SK-N-SH (cell line): Measurements from ENCODE around the gene SP1. TPM values are rescaled to one million over a fixed set of nuclear protein-coding genes. Genes with fewer than 3 reads are reported as not detected.
"Not testable (repeated sequence)": the region's sequence is repeated elsewhere in the genome, so short reads cannot be mapped to it uniquely, and the experiment has no call there.

Experiments used
- CTCF ChIA-PET: fragments of 300-600, 350-600 bp; formaldehyde crosslinking; extraction: SDS; loops from one replicate; lab custom pipeline; 2021; lab: Yijun Ruan, JAX
- POLR2A ChIA-PET: fragments of 350-600 bp; sonication (Branson Sonifier 250); formaldehyde crosslinking; extraction: SDS; loops from one replicate; lab custom pipeline; 2020; ENCODE audit warnings: antibody characterized with exemption, inconsistent platforms; lab: Yijun Ruan, JAX
- DNase-seq: peaks from one replicate; pipeline ENCODE4 v3.0.0; 2012
- H2AFZ ChIP-seq: fragments of 200-600 bp; sonication (generic); 2 replicates; pipeline ENCODE4 v1.8.1; 2016; ENCODE audit warnings: antibody characterized with exemption, mild to moderate bottlenecking, low read depth
- H3F3A ChIP-seq: fragments of 200-600 bp; sonication (generic); replicated peaks from 2 replicates; pipeline ENCODE3; 2016; ENCODE audit warnings: antibody characterized with exemption, mild to moderate bottlenecking; ENCODE audit not compliant: insufficient read depth
- H3K27ac ChIP-seq, 2 experiments: fragments of 200-500 bp in 1 of 2; fragments of 200-600 bp in 1 of 2; sonication (Bioruptor generic) in 1 of 2; sonication (generic), shearing (Covaris generic) in 1 of 2; 2 replicates each; pipeline versions ENCODE4 v1.5.1 to v1.6.1; 2014 to 2016; ENCODE audit warnings: low read depth in 2 of 2, inconsistent platforms in 1 of 2, low read length in 1 of 2, mild to moderate bottlenecking in 1 of 2, mixed read lengths in 1 of 2
- H3K27me3 ChIP-seq: fragments of 200-600 bp; sonication (generic), shearing (Covaris generic); 2 replicates; pipeline ENCODE4 v1.6.1; 2016; ENCODE audit warnings: mixed run types; ENCODE audit not compliant: insufficient read depth
- H3K36me3 ChIP-seq, 2 experiments: fragments of 200-500 bp in 1 of 2; fragments of 200-600 bp in 1 of 2; sonication (Bioruptor generic) in 1 of 2; sonication (generic) in 1 of 2; replicated peaks in 1 of 2; 2 replicates each; pipeline versions ENCODE3 to v1.5.1; 2014 to 2016; ENCODE audit warnings: low read length in 1 of 2, mild to moderate bottlenecking in 1 of 2; ENCODE audit not compliant: insufficient read depth in 2 of 2, control insufficient read depth in 1 of 2
- H3K4me1 ChIP-seq, 2 experiments: fragments of 200-500 bp in 1 of 2; fragments of 200-600 bp in 1 of 2; sonication (Bioruptor generic) in 1 of 2; sonication (generic), shearing (Covaris generic) in 1 of 2; 2 replicates each; pipeline versions ENCODE4 v1.5.1 to v1.6.1; 2014 to 2016; ENCODE audit warnings: low read depth in 1 of 2, low read length in 1 of 2, mixed run types in 1 of 2; ENCODE audit not compliant: insufficient read depth in 2 of 2, control insufficient read depth in 1 of 2
- H3K4me2 ChIP-seq: fragments of 200-600 bp; sonication (generic), shearing (Covaris generic); 2 replicates; pipeline ENCODE4 v1.6.1; 2017; ENCODE audit warnings: mixed run types
- H3K4me3 ChIP-seq, 2 experiments: fragments of 200-500 bp in 1 of 2; fragments of 200-600 bp in 1 of 2; sonication (Bioruptor generic) in 1 of 2; sonication (generic), shearing (Covaris generic) in 1 of 2; 2 replicates each; pipeline versions ENCODE4 v1.5.1 to v1.8.1; 2014 to 2016; ENCODE audit warnings: low read depth in 2 of 2, inconsistent platforms in 1 of 2, low read length in 1 of 2, mild to moderate bottlenecking in 1 of 2, mixed read lengths in 1 of 2, moderate library complexity in 1 of 2
- H3K79me2 ChIP-seq: fragments of 200-600 bp; sonication (generic); 2 replicates; pipeline ENCODE4 v1.8.1; 2017; ENCODE audit warnings: mild to moderate bottlenecking; ENCODE audit not compliant: insufficient read depth
- H3K9ac ChIP-seq: fragments of 200-600 bp; sonication (generic); 2 replicates; pipeline ENCODE4 v1.6.1; 2017; ENCODE audit warnings: mixed run types
- H3K9me2 ChIP-seq: fragments of 200-600 bp; sonication (generic); 2 replicates; pipeline ENCODE4 v1.6.1; 2017; ENCODE audit warnings: mixed run types
- H3K9me3 ChIP-seq: fragments of 200-600 bp; sonication (generic); 2 replicates; pipeline ENCODE4 v1.6.1; 2017; ENCODE audit warnings: mixed run types, mild to moderate bottlenecking, moderate library complexity
- H4K20me1 ChIP-seq: fragments of 200-600 bp; sonication (generic); 2 replicates; pipeline ENCODE4 v1.6.1; 2017; ENCODE audit warnings: mild to moderate bottlenecking, mixed run types; ENCODE audit not compliant: insufficient read depth
- EZH2phosphoT487 ChIP-seq: fragments of 200-600 bp; sonication (generic); IDR thresholded peaks from 2 replicates; pipeline ENCODE4 v1.6.1; 2017; ENCODE audit warnings: low read depth, mixed run types, mild to moderate bottlenecking, antibody characterized with exemption, moderate library complexity, borderline replicate concordance
- FOXJ3 ChIP-seq: sonication (generic); formaldehyde crosslinking; IDR thresholded peaks from 2 replicates; pipeline ENCODE4 v1.5.1; 2020; ENCODE audit warnings: mild to moderate bottlenecking, missing genetic modification reagents
- GATA2 ChIP-seq: sonication (generic); formaldehyde crosslinking; IDR thresholded peaks from 2 replicates; pipeline ENCODE4 v1.5.0; 2020; ENCODE audit warnings: mild to moderate bottlenecking, missing genetic modification reagents
- JUND ChIP-seq: IDR thresholded peaks from 2 replicates; pipeline ENCODE4 v1.4.0; 2012
- MXI1 ChIP-seq: IDR thresholded peaks from 2 replicates; pipeline ENCODE4 v1.6.1; 2012; ENCODE audit warnings: mild to moderate bottlenecking, low read depth, low read length, improper control_type of control experiment
- POLR2AphosphoS5 ChIP-seq: IDR thresholded peaks from 2 replicates; pipeline ENCODE4 v1.6.1; 2012; ENCODE audit warnings: low read depth, low read length
- RAD21 ChIP-seq: IDR thresholded peaks from 2 replicates; pipeline ENCODE4 v1.6.1; 2012; ENCODE audit warnings: mild to moderate bottlenecking, low read length
- RFX5 ChIP-seq: IDR thresholded peaks from 2 replicates; pipeline ENCODE4 v1.6.1; 2012; ENCODE audit warnings: mild to moderate bottlenecking, improper control_type of control experiment, low read length
- SMC3 ChIP-seq: IDR thresholded peaks from 2 replicates; pipeline ENCODE4 v1.6.1; 2012; ENCODE audit warnings: low read depth, low read length, improper control_type of control experiment
- TAF1 ChIP-seq: IDR thresholded peaks from 2 replicates; pipeline ENCODE4 v1.6.1; 2012; ENCODE audit warnings: low read depth, mild to moderate bottlenecking, low read length, moderate library complexity, borderline replicate concordance
- WGBS: methylation state at CpG from one replicate; pipeline ENCODE4 v1.1.6; 2017; ENCODE audit warnings: low lambda C conversion rate; 5-methylcytosine and 5-hydroxymethylcytosine counted together
- polyA plus RNA-seq, 3 experiments: library from polyadenylated mRNA; depleted of rRNA; stranded (reverse); fragments of >200 nt; gene quantifications; 2 replicates each; pipeline ENCODE4 v1.2.3, GENCODE V29; 2012
- TF ChIP-seq, protein P1 (sequence below): fragments of 200-600 bp; sonication (generic); IDR thresholded peaks from 2 replicates; pipeline ENCODE4 v1.6.1; 2017; ENCODE audit warnings: antibody characterized with exemption, mild to moderate bottlenecking, moderate library complexity
- TF ChIP-seq, protein P2 (sequence below): IDR thresholded peaks from 2 replicates; pipeline ENCODE4 v1.4.0; 2012; ENCODE audit warnings: low read depth

Gene SP1
- polyA plus RNA-seq, 1 of the 3 experiments (the other 2 are of a cell fraction) = 12.9 TPM

DNA sequence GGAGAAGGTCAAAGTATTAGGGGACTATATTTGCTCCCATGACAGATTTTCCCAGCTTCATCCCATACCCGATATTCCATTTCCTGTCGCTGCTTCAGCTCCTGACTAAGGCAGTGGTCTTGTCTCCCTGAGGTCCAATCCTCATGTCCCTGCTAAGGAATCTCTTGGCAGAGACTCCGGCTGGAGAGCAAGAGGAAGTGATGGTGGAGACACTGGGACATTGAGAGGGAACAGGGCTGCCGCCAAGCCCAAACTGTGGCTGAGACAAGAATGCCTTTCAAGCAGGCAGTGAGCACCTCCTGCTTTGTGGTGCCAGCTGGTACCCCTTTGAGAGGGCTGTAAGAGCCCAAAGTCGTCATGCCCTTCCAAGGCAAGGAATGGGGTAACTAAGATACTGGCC is 49.3 kb upstream of the SP1 start (continued):
- TF ChIP-seq RAD21 = no peak

DNA sequence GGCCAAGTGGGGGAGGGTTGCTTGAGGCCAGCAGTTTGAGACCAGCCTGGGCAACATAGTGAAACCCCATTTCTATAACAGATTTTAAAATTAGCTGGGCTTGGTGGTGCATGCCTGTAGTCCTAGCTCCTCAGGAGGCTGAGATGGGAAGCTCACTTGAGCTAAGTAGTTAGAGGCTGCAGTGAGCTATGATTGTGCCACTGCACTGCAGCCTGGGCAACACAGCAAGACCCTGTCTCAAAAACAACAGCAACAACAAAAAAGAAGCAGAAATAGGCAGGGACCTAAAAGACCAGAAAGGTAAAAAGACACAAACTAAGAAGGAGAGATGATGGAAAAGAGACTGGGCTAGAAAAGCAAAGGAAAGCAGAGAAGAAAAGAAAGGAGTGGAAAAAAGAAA is 47.6 kb upstream of the SP1 start:
- POLR2A ChIA-PET, H3K79me2 ChIP-seq: not testable (repeated sequence)

DNA sequence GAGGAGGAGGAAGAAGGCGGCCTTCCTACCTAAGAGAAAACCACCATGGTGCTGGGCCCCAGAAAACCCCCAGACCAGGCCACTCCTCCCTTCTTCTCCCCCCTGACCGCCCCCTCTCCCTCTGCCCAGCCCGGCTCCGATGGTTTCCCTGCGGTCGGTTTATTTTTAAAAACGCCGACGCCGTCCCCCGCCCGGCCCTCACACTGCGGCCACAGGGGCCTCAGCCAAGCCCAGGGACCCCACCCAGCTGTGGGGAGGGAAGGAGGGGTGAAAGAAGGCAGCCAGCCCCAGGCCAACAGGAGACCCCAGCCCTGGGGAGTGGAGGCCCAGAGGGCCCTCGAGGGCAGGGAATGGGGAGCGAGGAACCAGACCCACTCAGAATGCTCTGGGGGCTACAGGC is 47.2 kb upstream of the SP1 start:
- Histone ChIP-seq H3K36me3 (no peaks in the 10 kb centered on the region), H3F3A (no peaks in the 10 kb centered on the region), H4K20me1 (no peaks in the 10 kb centered on the region), H3K4me2 (no peak overlapping the region), H3K79me2 (no peaks in the 10 kb centered on the region), H2AFZ (no peak overlapping the region), H3K9ac (no peak overlapping the region), H3K4me1 (no peaks in the 10 kb centered on the region), H3K27ac (no peak overlapping the region), H3K9me2 (no peaks in the 10 kb centered on the region), H3K4me3 (no peak overlapping the region), H3K9me3 (no peaks in the 10 kb centered on the region), H3K27me3 (peaks cover 12% of the 10 kb centered on the region; the same call in 1 of the 2 replicates)
- ChIA-PET POLR2A (no interaction called here), CTCF (interaction anchor here (1.0 to 13.6 kb wide), 4 partner anchors 10 to 82 kb away, joined by 3 to 294 read pairs (median 43); partner anchors contain the start of gene AAAS)
- DNase-seq = no peak
- TF ChIP-seq GATA2 (CRISPR knock-in tag) (no peak), FOXJ3 (CRISPR knock-in tag) (no peak), MXI1 (no peak), JUND (no peak), EZH2phosphoT487 (no peak), POLR2AphosphoS5 (no peak), SMC3 (no peak), RFX5 (no peak), TAF1 (no peak)
- TF ChIP-seq, protein P1, sequence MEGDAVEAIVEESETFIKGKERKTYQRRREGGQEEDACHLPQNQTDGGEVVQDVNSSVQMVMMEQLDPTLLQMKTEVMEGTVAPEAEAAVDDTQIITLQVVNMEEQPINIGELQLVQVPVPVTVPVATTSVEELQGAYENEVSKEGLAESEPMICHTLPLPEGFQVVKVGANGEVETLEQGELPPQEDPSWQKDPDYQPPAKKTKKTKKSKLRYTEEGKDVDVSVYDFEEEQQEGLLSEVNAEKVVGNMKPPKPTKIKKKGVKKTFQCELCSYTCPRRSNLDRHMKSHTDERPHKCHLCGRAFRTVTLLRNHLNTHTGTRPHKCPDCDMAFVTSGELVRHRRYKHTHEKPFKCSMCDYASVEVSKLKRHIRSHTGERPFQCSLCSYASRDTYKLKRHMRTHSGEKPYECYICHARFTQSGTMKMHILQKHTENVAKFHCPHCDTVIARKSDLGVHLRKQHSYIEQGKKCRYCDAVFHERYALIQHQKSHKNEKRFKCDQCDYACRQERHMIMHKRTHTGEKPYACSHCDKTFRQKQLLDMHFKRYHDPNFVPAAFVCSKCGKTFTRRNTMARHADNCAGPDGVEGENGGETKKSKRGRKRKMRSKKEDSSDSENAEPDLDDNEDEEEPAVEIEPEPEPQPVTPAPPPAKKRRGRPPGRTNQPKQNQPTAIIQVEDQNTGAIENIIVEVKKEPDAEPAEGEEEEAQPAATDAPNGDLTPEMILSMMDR = no peak
- TF ChIP-seq, protein P2, sequence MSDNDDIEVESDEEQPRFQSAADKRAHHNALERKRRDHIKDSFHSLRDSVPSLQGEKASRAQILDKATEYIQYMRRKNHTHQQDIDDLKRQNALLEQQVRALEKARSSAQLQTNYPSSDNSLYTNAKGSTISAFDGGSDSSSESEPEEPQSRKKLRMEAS = no peak
- 90% methylated on average over 13 of the region's 15 CpGs for WGBS

More for the DNA sequence above, 47.6 kb upstream of the SP1 start:
- not testable (repeated sequence) for H3K4me2 ChIP-seq, H3K27me3 ChIP-seq, H3K9me3 ChIP-seq, H3K36me3 ChIP-seq, H4K20me1 ChIP-seq, H3K4me3 ChIP-seq, H2AFZ ChIP-seq, H3K27ac ChIP-seq, H3F3A ChIP-seq, H3K9ac ChIP-seq, H3K9me2 ChIP-seq, DNase-seq, H3K4me1 ChIP-seq
- CTCF ChIA-PET = interaction anchor here (1.0 to 13.6 kb wide), 4 partner anchors 9 to 82 kb away, joined by 3 to 294 read pairs (median 30); partner anchors contain the start of gene AAAS
